GM12872 (cell line): Measurements from ENCODE around the gene CFAP299.

Source experiments
- TF ChIP-seq, protein P1 (sequence below): IDR thresholded peaks from 3 replicates; pipeline ENCODE4 v1.5.1; 2011; ENCODE audit warnings: low read depth, mild to moderate bottlenecking, low read length, moderate library complexity; ENCODE audit not compliant: insufficient read depth

The CFAP299 gene

DNA sequence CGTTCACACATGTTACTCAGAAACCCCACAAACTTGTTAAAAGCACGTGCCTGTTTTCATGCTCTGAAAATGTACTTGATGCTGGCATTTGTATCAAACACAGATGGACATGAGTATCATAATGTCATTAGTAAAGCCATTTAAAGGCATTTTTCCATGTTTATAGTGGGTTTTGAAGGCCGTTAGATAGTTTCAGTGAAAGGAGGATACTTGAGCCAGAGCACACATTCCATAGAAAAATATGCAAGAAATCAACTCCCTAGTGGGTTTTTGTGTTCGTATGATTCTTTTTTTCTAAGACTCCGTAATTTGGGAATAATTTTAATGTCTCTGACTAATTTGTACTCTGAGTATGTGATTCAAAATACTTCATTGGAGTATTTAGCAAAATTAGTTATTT, 478.7 kb downstream of the CFAP299 start:
- TF ChIP-seq, protein P1, sequence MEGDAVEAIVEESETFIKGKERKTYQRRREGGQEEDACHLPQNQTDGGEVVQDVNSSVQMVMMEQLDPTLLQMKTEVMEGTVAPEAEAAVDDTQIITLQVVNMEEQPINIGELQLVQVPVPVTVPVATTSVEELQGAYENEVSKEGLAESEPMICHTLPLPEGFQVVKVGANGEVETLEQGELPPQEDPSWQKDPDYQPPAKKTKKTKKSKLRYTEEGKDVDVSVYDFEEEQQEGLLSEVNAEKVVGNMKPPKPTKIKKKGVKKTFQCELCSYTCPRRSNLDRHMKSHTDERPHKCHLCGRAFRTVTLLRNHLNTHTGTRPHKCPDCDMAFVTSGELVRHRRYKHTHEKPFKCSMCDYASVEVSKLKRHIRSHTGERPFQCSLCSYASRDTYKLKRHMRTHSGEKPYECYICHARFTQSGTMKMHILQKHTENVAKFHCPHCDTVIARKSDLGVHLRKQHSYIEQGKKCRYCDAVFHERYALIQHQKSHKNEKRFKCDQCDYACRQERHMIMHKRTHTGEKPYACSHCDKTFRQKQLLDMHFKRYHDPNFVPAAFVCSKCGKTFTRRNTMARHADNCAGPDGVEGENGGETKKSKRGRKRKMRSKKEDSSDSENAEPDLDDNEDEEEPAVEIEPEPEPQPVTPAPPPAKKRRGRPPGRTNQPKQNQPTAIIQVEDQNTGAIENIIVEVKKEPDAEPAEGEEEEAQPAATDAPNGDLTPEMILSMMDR: no peak

DNA sequence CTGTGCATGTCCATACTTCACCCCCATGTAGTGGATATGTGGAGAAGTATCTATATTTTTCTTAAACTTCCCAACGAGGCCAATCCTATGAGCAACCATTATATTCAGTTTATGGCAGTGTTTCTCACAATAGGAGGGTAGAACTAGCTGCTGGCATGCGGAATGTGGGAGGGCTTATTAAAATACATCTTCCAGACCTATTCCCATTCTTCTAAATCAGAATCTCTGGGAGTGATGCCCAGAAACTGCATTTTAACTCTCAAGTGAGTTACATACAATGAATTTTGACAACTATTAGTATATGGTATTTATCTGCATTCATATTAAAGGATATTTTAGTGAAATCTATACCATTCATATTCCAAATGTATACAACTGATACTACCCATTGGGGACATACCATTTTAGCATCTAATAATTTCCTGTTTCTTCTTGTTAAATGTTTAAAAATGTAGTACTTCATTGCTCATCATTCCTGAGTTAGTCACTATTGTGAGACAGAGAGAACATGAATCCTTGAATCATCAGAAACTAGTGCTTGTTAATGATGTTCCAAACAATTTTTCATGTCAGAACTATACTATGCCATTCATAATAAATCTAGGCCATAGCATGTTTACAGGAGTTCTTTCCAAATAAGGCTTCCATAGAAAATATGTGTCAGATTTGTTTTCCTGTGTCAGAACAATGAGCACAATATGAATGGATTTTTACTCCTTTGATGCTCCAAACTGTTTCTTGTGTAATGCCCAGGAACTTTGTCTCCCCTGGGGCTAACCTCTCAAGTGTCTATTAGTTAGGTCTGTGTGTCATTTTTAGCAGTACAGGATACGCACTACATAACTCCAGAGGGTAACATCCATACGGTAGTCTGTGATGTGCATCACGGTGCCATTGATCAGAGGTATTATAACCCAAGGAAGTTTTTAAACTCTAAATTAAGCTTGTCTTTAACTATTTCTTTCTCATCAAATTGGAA, 496.1 kb downstream of the CFAP299 start:
- TF ChIP-seq, protein P1: no peak

DNA sequence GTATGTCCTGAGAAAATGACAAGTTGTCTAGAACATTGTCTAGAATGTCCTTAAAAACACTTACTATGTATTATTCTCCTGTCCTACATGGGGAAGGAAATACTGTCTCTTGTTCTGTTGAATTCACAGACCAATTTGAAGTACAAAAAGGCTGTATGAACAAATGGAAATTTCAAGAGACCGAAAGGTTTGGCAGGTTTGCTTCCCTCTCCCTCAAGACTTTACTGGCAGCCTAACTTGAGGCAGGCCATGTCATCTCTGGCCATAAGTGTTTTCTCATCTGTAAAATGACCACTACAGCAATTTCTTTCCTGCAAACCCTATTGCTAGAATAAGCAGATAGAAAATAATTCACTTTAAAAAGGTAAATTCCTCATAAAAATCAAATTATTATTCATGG, 503.8 kb downstream of the CFAP299 start:
- TF ChIP-seq, protein P1: no peak

- TF ChIP-seq, protein P1: no peak
Measured at GRCh38 chr4:80839792-80840191, 504.3 kb downstream of the CFAP299 start.

- TF ChIP-seq, protein P1: no peak
Measured at GRCh38 chr4:80840396-80840795, 504.9 kb downstream of the CFAP299 start.

DNA sequence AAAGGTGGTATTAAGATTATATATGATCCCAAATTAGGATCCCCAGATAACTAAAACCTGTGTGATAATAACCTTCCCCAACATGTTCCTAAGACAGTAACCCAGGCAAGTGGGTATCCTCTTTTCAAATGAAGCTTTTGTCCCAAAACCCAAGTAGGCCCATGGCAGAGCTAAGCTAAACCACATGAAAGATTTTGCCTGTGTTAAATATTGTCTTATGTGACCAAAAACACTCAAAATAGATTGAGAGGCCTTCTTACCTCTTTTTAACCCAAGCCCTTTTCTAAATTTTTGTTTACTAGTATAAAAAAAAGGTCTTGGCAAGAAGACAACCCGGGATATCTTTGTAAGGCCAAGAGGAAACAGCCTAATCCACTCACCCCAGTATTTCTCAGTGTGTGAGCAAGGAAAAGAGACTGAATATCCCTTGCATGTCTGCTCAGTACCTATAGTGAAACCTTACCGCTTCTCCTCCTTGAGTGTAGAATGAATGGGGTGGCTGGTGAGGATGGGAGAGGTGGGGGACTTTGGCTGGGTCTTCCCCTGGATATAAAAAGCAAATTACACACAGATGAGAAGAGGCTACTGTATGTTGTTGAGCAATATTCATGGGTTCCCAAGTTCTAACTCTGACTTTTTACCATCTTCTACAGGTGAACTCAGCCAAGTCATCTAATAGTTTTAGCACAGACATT, 506.2 kb downstream of the CFAP299 start:
- TF ChIP-seq, protein P1: no peak

DNA sequence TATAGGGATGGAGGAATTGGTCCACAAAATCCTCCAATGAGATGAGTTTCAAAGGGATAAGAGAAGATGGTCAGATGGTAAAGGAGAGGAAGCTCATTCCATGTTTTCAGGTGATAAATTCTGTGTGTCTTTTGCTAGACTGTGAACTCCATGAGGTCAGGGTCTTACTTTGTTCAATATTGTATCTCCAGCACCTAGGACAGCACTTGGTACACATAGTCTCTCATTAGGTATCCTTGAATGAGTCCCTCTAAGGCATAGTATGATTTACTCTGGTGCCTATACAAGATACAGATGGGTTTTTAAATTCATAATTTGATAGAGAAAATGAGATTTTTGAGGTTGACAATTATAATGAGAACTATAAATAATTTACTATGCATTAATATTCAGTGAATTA, 510.7 kb downstream of the CFAP299 start:
- TF ChIP-seq, protein P1: no peak
